Tibial artery (tissue), 4 donors: ENCODE results near the gene ACP6.

Source experiments
- DNase-seq, 2 donors: peaks; one replicate each; pipeline ENCODE4 v3.0.0-alpha.2; 2019
- H3K27ac ChIP-seq, 2 donors: fragments of 200-600 bp; sonication (generic) in 1 of 2; 1 replicate in 1 of 2; 2 replicates in 1 of 2; pipeline ENCODE4 v1.5.1; 2018 to 2019; ENCODE audit warnings: mild to moderate bottlenecking in 1 of 2
- H3K27me3 ChIP-seq, 2 donors: fragments of 200-600 bp; sonication (generic) in 1 of 2; one replicate each; pipeline versions ENCODE4 v1.5.1 to v1.6.0; 2016 to 2019
- H3K36me3 ChIP-seq, 3 donors: fragments of 200-600 bp; sonication (generic) in 2 of 3; one replicate each; pipeline ENCODE4 v1.5.1; 2016 to 2019; ENCODE audit warnings: mild to moderate bottlenecking in 2 of 3
- H3K4me1 ChIP-seq, 4 donors: fragments of 200-600 bp; sonication (generic) in 2 of 4; 1 replicate in 3 of 4; 2 replicates in 1 of 4; pipeline ENCODE4 v1.5.1; 2016 to 2019
- H3K4me3 ChIP-seq, 2 donors: fragments of 200-600 bp; sonication (generic) in 1 of 2; 1 replicate in 1 of 2; 2 replicates in 1 of 2; pipeline ENCODE4 v1.5.1; 2018 to 2019; ENCODE audit warnings: mild to moderate bottlenecking in 2 of 2
- H3K9me3 ChIP-seq, 3 donors: fragments of 200-600 bp; sonication (generic) in 1 of 3; one replicate each; pipeline ENCODE4 v1.5.1; 2016 to 2019
- CTCF ChIP-seq, 2 experiments: fragments of 200-600 bp in 1 of 2; fragments of 450-650 bp in 1 of 2; IDR thresholded peaks; one replicate each; pipeline ENCODE4 v1.5.1; 2017 to 2019; ENCODE audit warnings: antibody characterized with exemption in 2 of 2, mild to moderate bottlenecking in 1 of 2, moderate library complexity in 1 of 2
- intact Hi-C: fragments of 100-400 bp; cut with DNase I; formaldehyde crosslinking; loops from one replicate; pipeline ENCODE4 v1.15.0; 2023; ENCODE audit warnings: low total_unique reads

Gene ACP6

GRCh38 chr1:147603986-147604385, 66.3 kb downstream of the ACP6 start:
- Histone ChIP-seq H3K9me3 (no peaks in the 10 kb centered on the region), H3K36me3 (peaks cover 0 to 13% (median 8%) of the 10 kb centered on the region in 3 donors), H3K4me1 (peaks cover 6 to 57% (median 11%) of the 10 kb centered on the region in 4 donors), H3K27ac (peak overlapping the region; percentile 54 to 62), H3K4me3 (no peak overlapping the region), H3K27me3 (no peaks in the 10 kb centered on the region)
- intact Hi-C loops: loop anchor here (10.0 kb wide), 1 partner anchor 171 kb away; no protein-coding TSS in a partner anchor
- no peak for TF ChIP-seq CTCF (IDR thresholded peaks at IDR 0.05)
- no peak for DNase-seq

- TF ChIP-seq CTCF (IDR thresholded peaks at IDR 0.05): no peak
- no peak for DNase-seq
- intact Hi-C loops: loop anchor here (10.0 kb wide), 1 partner anchor 174 kb away; no protein-coding TSS in a partner anchor
- no peaks in the 10 kb centered on the region for H3K27me3 ChIP-seq
- peak overlapping the region; percentile 82 to 91 for H3K27ac ChIP-seq
- H3K36me3 ChIP-seq: peaks cover 0 to 5% (median 0%) of the 10 kb centered on the region in 3 donors
- H3K9me3 ChIP-seq: no peaks in the 10 kb centered on the region
- H3K4me3 ChIP-seq: peak overlapping the region; percentile 57 to 68
- H3K4me1 ChIP-seq: peaks cover 0 to 48% (median 12%) of the 10 kb centered on the region in 4 donors
Observed at GRCh38 chr1:147600119-147601111, 69.9 kb downstream of the ACP6 start.

GRCh38 chr1:147599362-147600118, 70.8 kb downstream of the ACP6 start:
- Histone ChIP-seq H3K27me3 (no peaks in the 10 kb centered on the region), H3K9me3 (no peaks in the 10 kb centered on the region), H3K4me1 (peaks cover 0 to 39% (median 12%) of the 10 kb centered on the region in 4 donors), H3K36me3 (no peaks in the 10 kb centered on the region), H3K4me3 (peak overlapping the region; percentile 57 to 68), H3K27ac (peak overlapping the region; percentile 82 to 91)
- peak in 1 of 2 experiments; percentile 20 for TF ChIP-seq CTCF (IDR thresholded peaks at IDR 0.05)
- DNase-seq: peak; percentile 96 to 98
- intact Hi-C loops: loop anchor here (2.0 to 10.0 kb wide), 2 partner anchors 59 to 175 kb away; partner anchors contain the start of gene BCL9

GRCh38 chr1:147598621-147599361, 71.5 kb downstream of the ACP6 start:
- peak overlapping the region; percentile 57 to 68 for H3K4me3 ChIP-seq
- intact Hi-C loops: loop anchor here (2.0 kb wide), 1 partner anchor 58 kb away; the partner anchor contains the start of gene BCL9
- H3K27ac ChIP-seq: peak overlapping the region; percentile 82 to 91
- peaks cover 0 to 32% (median 12%) of the 10 kb centered on the region in 4 donors for H3K4me1 ChIP-seq
- TF ChIP-seq CTCF (IDR thresholded peaks at IDR 0.05): no peak
- H3K9me3 ChIP-seq: no peaks in the 10 kb centered on the region
- H3K36me3 ChIP-seq: no peaks in the 10 kb centered on the region
- peak in 1 of 2 donors; percentile 38 for DNase-seq
- H3K27me3 ChIP-seq: no peaks in the 10 kb centered on the region

GRCh38 chr1:147597010-147597409, 73.3 kb downstream of the ACP6 start:
- intact Hi-C loops: no loop called here
- no peak for TF ChIP-seq CTCF (IDR thresholded peaks at IDR 0.05)

More at GRCh38 chr1:147597010-147597409, 73.3 kb downstream of the ACP6 start:
- Histone ChIP-seq H3K4me3 (no peak overlapping the region), H3K27ac (no peak overlapping the region), H3K36me3 (no peaks in the 10 kb centered on the region), H3K9me3 (no peaks in the 10 kb centered on the region), H3K27me3 (no peaks in the 10 kb centered on the region), H3K4me1 (peaks cover 0 to 24% (median 10%) of the 10 kb centered on the region in 4 donors)
- DNase-seq: no peak
